Muscle layer of duodenum (tissue), 2 donors: ENCODE data around the gene THYN1.

Experiments used
- H3K27ac ChIP-seq: one replicate; pipeline ENCODE4 v1.7.0; 2013; ENCODE audit warnings: mild to moderate bottlenecking, low read length
- H3K27me3 ChIP-seq: one replicate; pipeline ENCODE4 v1.7.0; 2013; ENCODE audit warnings: low read depth, mild to moderate bottlenecking, control low read depth, low read length
- H3K36me3 ChIP-seq, 2 donors: one replicate each; pipeline ENCODE4 v1.7.0; 2013; ENCODE audit warnings: low read length in 2 of 2, control low read depth in 1 of 2, mild to moderate bottlenecking in 1 of 2; ENCODE audit not compliant: insufficient read depth in 2 of 2, control insufficient read depth in 1 of 2
- H3K4me1 ChIP-seq, 2 donors: one replicate each; pipeline ENCODE4 v1.7.0; 2013; ENCODE audit warnings: low read length in 2 of 2, mild to moderate bottlenecking in 2 of 2, control low read depth in 1 of 2, moderate library complexity in 1 of 2; ENCODE audit not compliant: insufficient read depth in 2 of 2, control insufficient read depth in 1 of 2
- H3K4me3 ChIP-seq, 2 donors: one replicate each; pipeline ENCODE4 v1.7.0; 2013; ENCODE audit warnings: low read length in 2 of 2, low read depth in 1 of 2, mild to moderate bottlenecking in 1 of 2
- H3K9me3 ChIP-seq, 2 donors: one replicate each; pipeline ENCODE4 v1.7.0; 2013; ENCODE audit warnings: low read length in 2 of 2, control low read depth in 1 of 2, mild to moderate bottlenecking in 1 of 2; ENCODE audit not compliant: control insufficient read depth in 1 of 2
- donor health status: healthy.

Gene THYN1

DNA sequence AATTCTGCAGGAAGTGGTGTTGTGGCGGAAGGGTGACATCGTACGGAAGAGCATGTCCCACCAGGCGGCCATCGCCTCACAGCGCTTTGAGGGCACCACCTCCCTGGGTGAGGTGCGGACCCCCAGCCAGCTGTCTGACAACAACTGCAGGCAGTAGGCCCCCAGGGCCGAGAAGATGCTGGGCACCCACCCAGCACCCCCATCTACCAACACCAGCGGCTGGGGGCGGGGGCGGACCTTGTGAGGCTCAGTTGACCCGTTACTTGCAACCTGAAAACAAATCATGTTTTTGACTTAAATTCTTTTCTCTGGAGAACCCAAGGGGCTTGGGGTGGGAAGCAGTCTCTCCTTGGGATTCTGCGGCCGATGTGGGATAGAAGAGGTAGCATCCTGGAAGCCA lies 7.7 kb downstream of the THYN1 start:
- peaks cover 67 to 93% of the 10 kb centered on the region in 2 donors for H3K36me3 ChIP-seq
- no peak overlapping the region for H3K27ac ChIP-seq
- H3K4me3 ChIP-seq, result no peak overlapping the region
- no peaks in the 10 kb centered on the region for H3K27me3 ChIP-seq
- H3K9me3 ChIP-seq, result no peaks in the 10 kb centered on the region
- H3K4me1 ChIP-seq, result no peaks in the 10 kb centered on the region

DNA sequence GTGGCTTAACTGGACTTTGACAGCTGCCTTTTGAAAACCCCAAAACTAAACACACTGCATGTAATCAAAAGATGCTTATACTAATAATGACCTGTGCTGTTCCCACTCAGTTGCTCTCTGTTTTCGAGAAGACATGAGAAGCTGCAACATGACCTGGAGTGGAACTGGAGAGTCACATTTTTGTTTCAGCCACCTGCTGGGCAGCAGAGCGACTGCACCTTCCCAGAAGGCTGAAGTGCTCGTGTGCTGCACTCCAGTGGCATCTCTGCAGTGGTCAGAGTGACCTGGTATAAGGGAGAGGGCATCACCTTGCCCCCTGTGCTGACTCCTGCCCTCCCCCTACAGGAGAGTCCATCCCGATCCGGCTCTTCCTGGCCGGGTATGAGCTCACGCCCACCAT lies 8.6 kb downstream of the THYN1 start:
- H3K4me3 ChIP-seq, result no peak overlapping the region
- peaks cover 66 to 93% of the 10 kb centered on the region in 2 donors for H3K36me3 ChIP-seq
- no peak overlapping the region for H3K27ac ChIP-seq
- H3K4me1 ChIP-seq, result no peaks in the 10 kb centered on the region
- no peaks in the 10 kb centered on the region for H3K27me3 ChIP-seq
- H3K9me3 ChIP-seq, result no peaks in the 10 kb centered on the region

DNA sequence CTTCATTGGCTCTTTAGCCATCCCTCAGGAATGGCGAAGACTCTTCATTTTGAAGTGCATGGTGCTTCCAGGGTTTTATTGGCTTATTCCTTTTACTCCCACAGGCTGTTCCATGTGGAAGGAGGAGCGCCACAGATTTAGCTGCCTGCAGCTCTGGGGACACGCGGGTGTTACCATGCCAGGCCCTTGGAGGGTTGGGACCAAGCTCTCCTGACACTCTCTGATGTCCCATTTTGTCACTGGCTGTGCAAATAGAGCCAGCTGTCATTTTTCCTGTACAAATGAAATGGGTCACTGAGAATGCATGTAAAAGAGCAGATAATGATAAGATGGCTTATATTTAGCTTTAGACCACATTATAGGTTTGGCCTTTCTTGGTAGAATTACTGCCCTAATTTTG lies 9.2 kb downstream of the THYN1 start:
- Histone ChIP-seq H3K9me3 (no peaks in the 10 kb centered on the region), H3K27ac (no peak overlapping the region), H3K4me3 (no peak overlapping the region), H3K27me3 (no peaks in the 10 kb centered on the region), H3K36me3 (peaks cover 66 to 93% of the 10 kb centered on the region in 2 donors), H3K4me1 (no peaks in the 10 kb centered on the region)

DNA sequence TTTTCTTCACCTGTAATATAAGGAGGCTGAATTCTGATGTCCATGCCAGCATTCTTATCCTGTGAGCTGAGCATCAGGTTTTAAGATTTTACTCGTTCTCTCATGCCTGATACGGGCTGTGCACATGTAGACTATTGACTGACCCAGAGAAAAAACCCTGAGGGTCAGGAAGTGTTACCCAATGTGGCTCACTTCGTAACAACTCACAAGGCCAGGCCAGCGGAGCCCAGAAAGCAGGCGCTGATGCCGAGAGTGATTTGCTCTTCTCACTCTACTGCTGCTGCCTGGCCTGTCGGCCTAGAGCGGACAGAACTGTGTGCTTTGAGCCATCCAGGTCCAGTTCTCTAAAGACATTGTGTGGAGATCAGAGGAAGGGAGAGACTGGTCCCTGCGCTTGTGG lies 10.8 kb downstream of the THYN1 start:
- Histone ChIP-seq H3K36me3 (peaks cover 61 to 80% of the 10 kb centered on the region in 2 donors), H3K4me3 (no peak overlapping the region), H3K4me1 (no peaks in the 10 kb centered on the region)

DNA sequence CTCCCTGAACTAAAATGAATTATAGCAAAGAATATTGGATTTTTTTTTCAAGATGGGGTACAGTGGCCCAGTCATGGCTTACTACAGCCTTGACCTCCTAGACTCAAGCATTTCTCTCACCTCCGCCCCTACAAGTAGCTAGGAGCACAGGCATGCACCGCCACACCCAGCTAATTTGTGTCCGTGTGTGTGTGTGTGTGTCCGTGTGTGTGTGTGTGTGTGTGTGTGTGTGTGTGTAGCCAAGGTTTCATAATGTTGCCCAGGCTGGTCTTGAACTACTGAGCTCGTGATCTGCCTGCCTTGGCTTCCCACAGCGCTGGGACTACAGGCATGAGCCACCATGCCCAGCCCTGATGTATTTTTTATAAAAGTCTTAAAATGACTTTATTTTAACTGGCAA lies 12.6 kb downstream of the THYN1 start:
- Histone ChIP-seq H3K27ac (no peak overlapping the region), H3K36me3 (peaks cover 59 to 66% of the 10 kb centered on the region in 2 donors), H3K27me3 (no peaks in the 10 kb centered on the region), H3K4me1 (no peaks in the 10 kb centered on the region), H3K4me3 (no peak overlapping the region), H3K9me3 (no peaks in the 10 kb centered on the region)

More for the DNA sequence above, 10.8 kb downstream of the THYN1 start:
- H3K27me3 ChIP-seq, result no peaks in the 10 kb centered on the region
- no peak overlapping the region for H3K27ac ChIP-seq
- H3K9me3 ChIP-seq, result no peaks in the 10 kb centered on the region

DNA sequence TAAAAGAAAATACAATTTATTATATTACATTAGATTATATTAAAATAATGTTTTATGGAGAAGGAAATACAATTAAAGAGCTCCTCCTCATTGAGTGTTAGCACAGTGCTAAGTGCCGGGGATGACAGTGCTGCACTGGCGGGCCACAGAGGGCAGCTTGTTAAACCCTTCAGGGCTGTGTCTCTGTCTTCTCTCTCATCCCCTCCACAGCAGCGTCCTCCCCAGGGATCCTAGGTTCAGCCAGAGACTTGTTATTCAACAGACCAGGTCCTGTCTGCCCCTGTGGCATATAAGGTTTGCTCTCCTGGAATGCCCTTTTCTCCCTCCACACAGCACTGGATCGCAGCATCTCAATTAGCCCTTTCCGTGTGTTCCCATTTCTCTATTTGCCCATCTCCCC lies 14.2 kb downstream of the THYN1 start:
- Histone ChIP-seq H3K9me3 (no peaks in the 10 kb centered on the region), H3K36me3 (peaks cover 45 to 58% of the 10 kb centered on the region in 2 donors), H3K4me1 (no peaks in the 10 kb centered on the region), H3K27ac (no peak overlapping the region), H3K27me3 (no peaks in the 10 kb centered on the region), H3K4me3 (no peak overlapping the region)

DNA sequence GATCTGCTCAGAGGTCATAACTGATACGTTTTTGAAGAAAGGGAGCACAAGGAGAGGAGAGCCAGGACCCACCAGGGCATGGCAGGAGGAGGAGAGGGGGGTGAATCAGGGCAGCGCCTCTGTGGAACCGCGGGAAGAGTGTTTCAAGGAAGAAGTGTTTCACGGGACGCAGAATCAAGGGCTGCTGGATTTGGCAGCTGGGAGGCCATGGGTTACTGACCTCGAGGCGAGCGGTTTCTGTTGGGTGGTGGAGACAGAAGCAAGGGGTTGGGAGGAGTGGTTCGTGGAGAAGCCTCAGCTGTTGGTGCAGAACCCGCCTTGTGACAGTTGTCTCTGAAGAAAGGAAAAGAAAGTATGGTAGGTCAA lies 15.6 kb downstream of the THYN1 start:
- Histone ChIP-seq H3K4me1 (peaks cover 0 to under 1% of the 10 kb centered on the region in 2 donors), H3K4me3 (no peak overlapping the region), H3K27ac (no peak overlapping the region), H3K9me3 (no peaks in the 10 kb centered on the region), H3K36me3 (peaks cover 31 to 45% of the 10 kb centered on the region in 2 donors), H3K27me3 (no peaks in the 10 kb centered on the region)

DNA sequence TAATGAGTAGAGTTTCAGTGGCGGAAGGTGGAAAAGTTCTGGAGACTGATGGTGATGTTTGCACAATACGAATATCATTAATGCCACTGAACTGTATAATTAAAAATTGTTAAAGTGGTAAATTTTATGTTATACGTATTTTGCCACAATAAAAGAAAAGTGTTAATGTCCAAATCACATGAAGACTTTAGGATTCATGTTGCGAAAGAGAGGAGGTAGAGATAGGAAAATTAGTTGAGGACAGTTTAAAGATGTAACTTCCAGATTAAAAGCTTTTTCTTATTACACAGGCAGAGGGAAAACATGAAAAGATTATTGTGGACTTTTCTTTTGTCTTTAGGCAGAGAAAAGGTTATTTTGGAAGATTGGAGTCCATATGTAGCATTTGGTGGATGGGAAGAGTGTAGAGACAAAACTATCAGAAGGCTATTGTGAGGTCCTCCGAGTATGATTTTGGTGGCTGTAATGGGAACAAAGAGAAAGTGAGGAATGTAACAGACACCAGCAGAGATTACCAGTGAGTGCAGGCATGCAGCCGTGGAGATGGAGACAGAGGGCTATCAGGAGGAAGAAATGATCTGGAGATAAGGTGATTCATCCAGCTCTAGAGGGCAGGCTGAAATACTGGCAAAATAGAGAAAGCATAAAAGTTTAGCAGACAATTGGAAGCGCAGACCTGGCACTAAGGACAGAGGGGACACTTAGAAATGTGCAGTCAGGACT lies 16.2 kb downstream of the THYN1 start:
- Histone ChIP-seq H3K36me3 (peaks cover 27 to 40% of the 10 kb centered on the region in 2 donors), H3K27ac (no peak overlapping the region), H3K4me3 (no peak overlapping the region), H3K9me3 (no peaks in the 10 kb centered on the region), H3K27me3 (no peaks in the 10 kb centered on the region), H3K4me1 (peaks cover 0 to 4% of the 10 kb centered on the region in 2 donors)

DNA sequence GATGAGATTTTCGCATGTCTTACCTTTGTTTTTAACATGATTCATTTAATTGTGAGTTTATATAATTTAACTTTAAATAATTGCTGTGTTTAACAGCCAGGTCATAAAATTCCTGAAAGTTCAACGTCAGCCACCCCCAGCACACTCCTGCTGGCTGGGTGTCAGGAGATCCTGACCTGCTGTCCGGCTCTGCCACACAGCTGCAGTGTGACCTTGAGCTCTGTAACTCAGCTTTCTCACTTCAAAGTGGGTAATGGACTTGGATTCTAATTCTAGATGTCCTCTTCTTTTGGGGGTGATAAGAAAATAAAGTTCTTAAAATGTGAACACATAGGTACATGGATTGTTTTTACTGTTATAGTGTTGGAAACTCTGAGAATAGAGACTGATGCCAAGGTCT lies 17.8 kb downstream of the THYN1 start:
- Histone ChIP-seq H3K36me3 (peaks cover 21 to 29% of the 10 kb centered on the region in 2 donors), H3K27me3 (no peaks in the 10 kb centered on the region), H3K4me1 (peaks cover 0 to 4% of the 10 kb centered on the region in 2 donors), H3K9me3 (no peaks in the 10 kb centered on the region), H3K27ac (no peak overlapping the region), H3K4me3 (no peak overlapping the region)

DNA sequence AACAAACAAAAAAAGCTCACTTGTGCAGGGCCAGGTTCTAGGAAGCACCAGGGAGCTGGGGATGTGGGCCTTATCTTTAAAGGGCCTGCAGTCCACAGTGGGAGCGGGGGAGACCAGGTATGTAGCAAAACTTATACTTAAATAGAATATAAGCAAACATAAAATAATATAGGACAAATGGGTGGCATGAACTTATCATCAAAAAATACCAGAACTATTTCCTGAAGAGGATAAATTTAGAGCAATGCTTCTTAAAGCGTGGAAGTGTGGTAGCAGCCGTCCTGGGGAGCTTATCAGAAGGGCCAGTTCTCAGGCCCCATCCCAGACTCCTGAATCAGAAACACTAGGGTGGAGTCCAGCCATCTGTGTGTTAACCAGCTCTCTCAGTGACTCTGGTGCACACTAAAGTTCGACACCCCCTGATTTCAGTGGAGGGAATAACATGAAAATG lies 19.4 kb downstream of the THYN1 start:
- peaks cover 0 to 4% of the 10 kb centered on the region in 2 donors for H3K4me1 ChIP-seq
- no peaks in the 10 kb centered on the region for H3K27me3 ChIP-seq
- no peak overlapping the region for H3K27ac ChIP-seq
- no peaks in the 10 kb centered on the region for H3K9me3 ChIP-seq
- H3K36me3 ChIP-seq, result peaks cover 7 to 13% of the 10 kb centered on the region in 2 donors
- H3K4me3 ChIP-seq, result no peak overlapping the region

DNA sequence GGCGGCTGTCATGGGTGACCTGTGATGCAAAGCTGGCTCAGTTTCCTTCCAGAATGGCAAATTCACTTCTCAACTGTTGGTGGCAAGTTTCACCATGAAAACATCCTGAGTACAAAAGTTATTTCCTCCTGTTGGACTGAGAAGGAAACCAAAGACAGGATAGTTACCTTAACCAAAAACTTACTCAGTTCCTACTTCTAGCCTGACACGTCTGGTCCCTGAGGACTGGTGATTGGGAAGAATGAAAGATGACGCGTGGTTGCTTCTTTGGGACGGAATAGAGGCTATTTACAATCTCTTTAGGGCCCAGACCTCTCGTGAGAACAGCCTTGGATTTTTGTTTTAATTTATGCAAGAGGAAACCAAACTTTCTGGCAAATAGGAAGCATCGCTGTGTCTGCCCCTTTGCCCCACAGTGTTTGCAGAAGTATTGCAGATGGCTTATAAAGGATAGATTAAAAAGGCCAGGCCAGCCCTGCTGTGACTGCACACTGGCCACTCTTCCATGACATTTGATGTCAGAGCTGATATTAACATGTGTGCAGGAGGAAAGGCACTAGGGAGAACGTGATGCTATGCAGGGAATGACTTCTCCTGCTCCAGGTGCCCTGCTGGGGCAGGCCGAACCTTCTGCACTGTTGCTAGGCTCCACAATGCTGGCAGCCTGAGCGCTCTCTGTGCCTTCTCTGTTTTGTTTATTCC lies 21.0 kb downstream of the THYN1 start:
- peaks cover under 1 to 12% of the 10 kb centered on the region in 2 donors for H3K4me1 ChIP-seq
- peaks cover 7 to 13% of the 10 kb centered on the region in 2 donors for H3K36me3 ChIP-seq
- H3K9me3 ChIP-seq, result no peaks in the 10 kb centered on the region
- H3K27ac ChIP-seq, result no peak overlapping the region
- no peak overlapping the region for H3K4me3 ChIP-seq
- no peaks in the 10 kb centered on the region for H3K27me3 ChIP-seq
